HCT116 (cell line): ENCODE measurements around the gene RGP1. TPM values are rescaled to one million over a fixed set of nuclear protein-coding genes. Genes with fewer than 3 reads are reported as not detected.
A peak's percentile ranks its signal among the peaks of the same experiment; 100 is the strongest.

ENCODE experiments used
- ATAC-seq: fragments of 200-7000 bp; cut with Tn5 transposase; 2 replicates; pipeline ENCODE4 v1.9.1; 2020; ENCODE audit warnings: mild to moderate bottlenecking, moderate library complexity
- BruUV-seq: library from RNA; stranded (reverse); fragments of 400-500 nt; replicated peaks from 2 replicates; lab custom pipeline; 2021; lab: Mats Ljungman, UMichigan
- CTCF ChIA-PET: fragments of 300-600 bp; sonication (Branson Sonifier 250); formaldehyde crosslinking; loops from one replicate; lab custom pipeline; 2021; ENCODE audit warnings: antibody characterized with exemption; lab: Charles Lee
- POLR2A ChIA-PET: fragments of 300-600, 350-600 bp; sonication (Branson Sonifier 250); formaldehyde crosslinking; loops from one replicate; lab custom pipeline; 2021; ENCODE audit warnings: antibody characterized with exemption; lab: Charles Lee
- RAD21 ChIA-PET, 2 experiments: fragments of 300-600 bp; sonication (Branson Sonifier 250); formaldehyde crosslinking; loops; one replicate each; lab custom pipeline; 2023; ENCODE audit warnings: low total read pairs in 2 of 2; ENCODE audit not compliant: uncharacterized antibody in 2 of 2, unreplicated experiment in 2 of 2, low non-redundant PET in 1 of 2; lab: Charles Lee
- DNase-seq: peaks from one replicate; pipeline ENCODE4 v3.0.0-alpha.2; 2010; ENCODE audit warnings: low read depth, low spot score
- H2AFZ ChIP-seq: fragments of 200-600 bp; shearing (Covaris generic), sonication (generic); 2 replicates; pipeline ENCODE4 v1.6.1; 2017; ENCODE audit warnings: low read depth, mixed run types, mixed read lengths, antibody characterized with exemption, low read length; ENCODE audit not compliant: poor library complexity, severe bottlenecking
- H3K27ac ChIP-seq: 2 replicates; pipeline ENCODE4 v1.5.1; 2012; ENCODE audit warnings: low read depth, low read length
- H3K27me3 ChIP-seq: fragments of 200-600 bp; sonication (generic); 2 replicates; pipeline ENCODE4 v1.6.1; 2016; ENCODE audit warnings: mixed run types, low read length, mixed read lengths; ENCODE audit not compliant: insufficient read depth
- H3K36me3 ChIP-seq, 2 experiments: fragments of 200-500 bp in 1 of 2; fragments of 200-600 bp in 1 of 2; sonication (Bioruptor generic) in 1 of 2; sonication (generic) in 1 of 2; 2 replicates each; pipeline versions ENCODE4 v1.5.1 to v1.6.1; 2014 to 2016; ENCODE audit warnings: low read length in 2 of 2, inconsistent platforms in 1 of 2, mixed read lengths in 1 of 2, mixed run types in 1 of 2; ENCODE audit not compliant: insufficient read depth in 2 of 2, control insufficient read depth in 1 of 2
- H3K4me1 ChIP-seq, 2 experiments: fragments of 200-600 bp in 1 of 2; sonication (generic) in 1 of 2; 2 replicates each; pipeline versions ENCODE4 v1.5.1 to v1.6.1; 2012 to 2017; ENCODE audit warnings: low read length in 2 of 2, inconsistent platforms in 1 of 2, mild to moderate bottlenecking in 1 of 2, mixed read lengths in 1 of 2, mixed run types in 1 of 2, moderate library complexity in 1 of 2; ENCODE audit not compliant: insufficient read depth in 2 of 2, control insufficient read depth in 1 of 2
- H3K4me2 ChIP-seq: fragments of 200-600 bp; sonication (generic); 2 replicates; pipeline ENCODE4 v1.6.1; 2017; ENCODE audit warnings: mixed run types, low read length, mixed read lengths
- H3K4me3 ChIP-seq, 2 experiments: fragments of 200-600 bp in 1 of 2; sonication (generic) in 1 of 2; replicated peaks in 1 of 2; 2 replicates each; pipeline ENCODE4 v1.5.1; 2011 to 2016; ENCODE audit warnings: low read length in 2 of 2, control low read depth in 1 of 2, low read depth in 1 of 2, mild to moderate bottlenecking in 1 of 2, mixed read lengths in 1 of 2, mixed run types in 1 of 2
- H3K79me2 ChIP-seq: fragments of 200-600 bp; sonication (generic); 2 replicates; pipeline ENCODE4 v1.6.1; 2017; ENCODE audit warnings: mild to moderate bottlenecking, mixed run types, low read length, moderate library complexity, mixed read lengths; ENCODE audit not compliant: insufficient read depth
- H3K9ac ChIP-seq: fragments of 200-600 bp; sonication (generic); 2 replicates; pipeline ENCODE4 v1.6.1; 2016; ENCODE audit warnings: low read length, mixed read lengths
- H3K9me2 ChIP-seq: fragments of 200-600 bp; sonication (generic), shearing (Covaris generic); 2 replicates; pipeline ENCODE4 v1.6.1; 2017; ENCODE audit warnings: mixed run types, mild to moderate bottlenecking, moderate library complexity; ENCODE audit not compliant: insufficient read depth
- H3K9me3 ChIP-seq, 2 experiments: fragments of 200-500 bp in 1 of 2; fragments of 200-600 bp in 1 of 2; sonication (Bioruptor generic) in 1 of 2; sonication (generic) in 1 of 2; 2 replicates each; pipeline ENCODE4 v1.6.1; 2014 to 2017; ENCODE audit warnings: low read length in 2 of 2, mixed read lengths in 2 of 2, inconsistent platforms in 1 of 2, low read depth in 1 of 2, mild to moderate bottlenecking in 1 of 2, mixed run types in 1 of 2, moderate library complexity in 1 of 2; ENCODE audit not compliant: control insufficient read depth in 1 of 2, insufficient read depth in 1 of 2
- H4K20me1 ChIP-seq: fragments of 200-600 bp; sonication (generic), shearing (Covaris generic); 2 replicates; pipeline ENCODE4 v1.6.1; 2017; ENCODE audit warnings: mixed run types, mild to moderate bottlenecking, moderate library complexity; ENCODE audit not compliant: insufficient read depth
- CEBPB ChIP-seq: IDR thresholded peaks from 2 replicates; pipeline ENCODE4 v1.6.1; 2012; ENCODE audit warnings: low read depth
- CTCF ChIP-seq, 3 experiments: fragments of 200-600 bp in 1 of 3; sonication (generic) in 1 of 3; IDR thresholded peaks in 2 of 3; conservative IDR thresholded peaks in 1 of 3; 2 replicates each; pipeline ENCODE4 v1.5.1; 2012 to 2017; ENCODE audit warnings: low read depth in 2 of 3, low read length in 2 of 3, antibody characterized with exemption in 1 of 3, borderline replicate concordance in 1 of 3, control low read depth in 1 of 3, mild to moderate bottlenecking in 1 of 3, mixed read lengths in 1 of 3, mixed run types in 1 of 3, moderate library complexity in 1 of 3; ENCODE audit not compliant: insufficient read depth in 1 of 3
- EZH2phosphoT487 ChIP-seq: fragments of 200-600 bp; IDR thresholded peaks from 2 replicates; pipeline ENCODE4 v1.6.1; 2018; ENCODE audit warnings: antibody characterized with exemption, borderline replicate concordance
- JUND ChIP-seq: IDR thresholded peaks from 2 replicates; pipeline ENCODE4 v1.6.1; 2012
- MAX ChIP-seq: IDR thresholded peaks from 2 replicates; pipeline ENCODE4 v1.6.1; 2012
- SIN3A ChIP-seq: IDR thresholded peaks from 2 replicates; pipeline ENCODE4 v1.6.1; 2012; ENCODE audit warnings: low read depth
- ZBTB33 ChIP-seq: IDR thresholded peaks from 2 replicates; pipeline ENCODE4 v1.6.1; 2011; ENCODE audit warnings: mild to moderate bottlenecking, low read length, moderate library complexity; ENCODE audit not compliant: insufficient replicate concordance; ENCODE audit errors: extremely low read depth
- ZNF274 ChIP-seq: fragments of 200-500 bp; sonication (Bioruptor generic); IDR thresholded peaks from 2 replicates; pipeline ENCODE4 v1.6.1; 2014; ENCODE audit warnings: mild to moderate bottlenecking, low read depth, low read length, inconsistent platforms
- intact Hi-C: fragments of 100-400 bp; cut with micrococcal nuclease; formaldehyde crosslinking; loops from 2 replicates; pipeline ENCODE4 v1.10.0; 2022
- total RNA-seq: library from RNA; stranded (reverse); gene quantifications from one replicate; pipeline ENCODE4 v1.2.1, GENCODE V29; 2021; ENCODE audit not compliant: unreplicated experiment

Gene RGP1
- total RNA-seq, 1 experiment from 2014 or later, result 32.6 TPM

DNA sequence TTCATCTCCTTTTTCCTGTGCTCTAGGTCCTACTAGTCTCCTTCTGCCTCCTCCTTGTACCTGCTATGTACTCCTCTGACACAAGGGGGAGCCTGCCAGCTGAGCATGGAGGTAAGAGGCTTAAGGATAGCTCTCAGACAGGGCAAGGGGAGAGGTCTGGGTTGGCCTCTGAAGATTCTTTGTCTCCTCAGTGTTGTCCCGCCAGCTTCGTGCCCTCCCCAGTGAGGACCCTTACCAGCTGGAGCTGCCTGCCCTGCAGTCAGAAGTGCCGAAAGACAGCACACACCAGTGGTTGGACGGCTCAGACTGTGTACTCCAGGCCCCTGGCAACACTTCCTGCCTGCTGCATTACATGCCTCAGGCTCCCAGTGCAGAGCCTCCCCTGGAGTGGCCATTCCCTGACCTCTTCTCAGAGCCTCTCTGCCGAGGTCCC is 12.9 kb upstream of the RGP1 start:
- DNase-seq, result peak; percentile 64
- Histone ChIP-seq H3K79me2 (peaks cover 20% of the 10 kb centered on the region), H3K9ac (no peak overlapping the region), H3K36me3 (peaks cover 38 to 47% of the 10 kb centered on the region in 2 experiments), H3K4me1 (peaks cover 10 to 15% of the 10 kb centered on the region in 2 experiments), H3K27me3 (no peaks in the 10 kb centered on the region), H2AFZ (no peak overlapping the region), H3K27ac (peak overlapping the region; percentile 1; the same call in 1 of the 2 replicates), H3K4me2 (no peak overlapping the region), H3K9me2 (no peaks in the 10 kb centered on the region), H3K9me3 (no peaks in the 10 kb centered on the region), H3K4me3 (no peak overlapping the region), H4K20me1 (no peaks in the 10 kb centered on the region)
- intact Hi-C loops, result no loop called here
- ATAC-seq, result peak; percentile 28
- ChIA-PET CTCF (interaction anchor here (0.7 to 2.4 kb wide), 8 partner anchors 11 to 146 kb away, joined by 3 to 15 read pairs (median 4); partner anchors contain the start of genes GBA2 and RGP1), POLR2A (no interaction called here), RAD21 (no interaction called here)
- no TSS peak for BruUV-seq
- TF ChIP-seq CEBPB (no peak), SIN3A (no peak), CTCF (IDR thresholded peaks at IDR 0.05 in 2 of 3, conservative IDR thresholded peaks at IDR 0.05 in 1 of 3; ENCODE audit: borderline replicate concordance in 1 of 3, insufficient read depth in 1 of 3, low read depth in 2 of 3, low read length in 2 of 3) (peak in 2 of 3 experiments; percentile 84 to 93; a peak in 4 of 6 replicates), ZNF274 (no peak), ZBTB33 (no peak), JUND (no peak), EZH2phosphoT487 (no peak), MAX (no peak)
